Astrocyte of the cerebellum (primary cell): ENCODE results near the gene SCNN1B.

Experiments used
- DNase-seq: peaks from one replicate; pipeline ENCODE4 v3.0.0-alpha.2; 2011; ENCODE audit warnings: low read depth
- H3K4me3 ChIP-seq: 2 replicates; pipeline ENCODE4 v1.5.1; 2011; ENCODE audit warnings: mild to moderate bottlenecking, low read depth, low read length, moderate library complexity
- CTCF ChIP-seq: IDR thresholded peaks from 2 replicates; pipeline ENCODE4 v1.5.1; 2012; ENCODE audit warnings: low read length, low read depth, moderate library complexity, mild to moderate bottlenecking; ENCODE audit errors: missing control alignments
- in situ Hi-C: cut with HindIII; loops from 2 replicates; pipeline ENCODE4 v1.10.0; 2017; ENCODE audit warnings: low sequenced_read_pairs

Gene SCNN1B

GRCh38 chr16:23284584-23284983, 17.5 kb upstream of the SCNN1B start:
- DNase-seq, result no peak
- no peak for TF ChIP-seq CTCF
- H3K4me3 ChIP-seq, result no peak overlapping the region
- in situ Hi-C loops, result loop anchor here (5.0 kb wide), 1 partner anchor 68 kb away; no protein-coding TSS in a partner anchor

GRCh38 chr16:23286131-23286532, 16.0 kb upstream of the SCNN1B start:
- in situ Hi-C loops, result no loop called here
- DNase-seq, result no peak
- no peak for TF ChIP-seq CTCF
- H3K4me3 ChIP-seq, result no peak overlapping the region

- in situ Hi-C loops, result no loop called here
- no peak for DNase-seq
- no peak overlapping the region for H3K4me3 ChIP-seq
- no peak for TF ChIP-seq CTCF
Observed at GRCh38 chr16:23288209-23288608, 13.9 kb upstream of the SCNN1B start.

- no peak for TF ChIP-seq CTCF
- no peak overlapping the region for H3K4me3 ChIP-seq
- no peak for DNase-seq
- in situ Hi-C loops, result no loop called here
Observed at GRCh38 chr16:23288726-23289512, 13.2 kb upstream of the SCNN1B start.

GRCh38 chr16:23290189-23291062, 11.7 kb upstream of the SCNN1B start:
- no peak overlapping the region for H3K4me3 ChIP-seq
- DNase-seq, result no peak
- TF ChIP-seq CTCF, result no peak
- in situ Hi-C loops, result no loop called here

- no peak overlapping the region for H3K4me3 ChIP-seq
- no peak for TF ChIP-seq CTCF
- in situ Hi-C loops, result no loop called here
- DNase-seq, result no peak
Observed at GRCh38 chr16:23293016-23293415, 9.1 kb upstream of the SCNN1B start.
